Endometrial microvascular endothelial cells (primary cell): ENCODE results near the gene RAP1A. TPM values are rescaled to one million over a fixed set of nuclear protein-coding genes. Genes with fewer than 3 reads are reported as not detected.
"Not testable (repeated sequence)": the region's sequence is repeated elsewhere in the genome, so short reads cannot be mapped to it uniquely, and the experiment has no call there.

Source experiments
- in situ Hi-C: cut with HindIII; loops from 2 replicates; pipeline ENCODE4 v1.10.0; 2017; ENCODE audit warnings: low sequenced_read_pairs, low pct_unique_long_range_greater_than_20kb; ENCODE audit errors: inconsistent ontology term
- total RNA-seq: library from RNA; depleted of rRNA; stranded (reverse); fragments of >200 nt; gene quantifications from one replicate; pipeline ENCODE4 v1.2.3, GENCODE V29; 2015; ENCODE audit errors: inconsistent ontology term

The RAP1A gene
- total RNA-seq, 1 donor from 2014 or later: 61.4 TPM

GRCh38 chr1:111742292-111742691 is 122.7 kb downstream of the RAP1A start:
- in situ Hi-C loops: not testable (repeated sequence)

- in situ Hi-C loops: no loop called here
These were observed 123.5 kb downstream of the RAP1A start for GRCh38 chr1:111742938-111743549.

GRCh38 chr1:111743679-111744101 is 124.1 kb downstream of the RAP1A start:
- in situ Hi-C loops: no loop called here

- in situ Hi-C loops: no loop called here
These were observed 126.4 kb downstream of the RAP1A start for GRCh38 chr1:111745675-111746613.

- in situ Hi-C loops: no loop called here
These were observed 127.0 kb downstream of the RAP1A start for GRCh38 chr1:111746614-111746999.

DNA sequence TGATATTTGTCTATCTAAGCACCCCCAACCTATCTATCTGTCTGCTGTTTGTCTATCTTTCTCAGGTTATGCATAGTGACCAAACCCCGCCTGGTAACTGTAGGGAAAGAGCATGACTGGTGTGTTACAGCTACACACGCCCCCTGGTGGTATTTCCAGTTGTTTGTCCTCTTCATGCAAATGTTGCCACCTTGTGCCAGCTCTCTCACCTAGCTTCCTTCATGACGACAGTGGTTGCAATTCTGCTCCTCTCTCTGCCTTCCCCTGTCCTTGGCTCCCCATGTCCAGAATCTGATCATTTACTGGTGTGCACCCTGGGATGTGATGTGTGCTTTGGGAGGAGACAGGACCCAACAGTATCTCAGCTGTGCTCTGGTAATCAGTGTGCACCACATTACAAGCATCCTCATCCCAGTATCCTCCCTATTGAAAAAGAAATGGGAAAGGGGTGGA is 127.7 kb downstream of the RAP1A start:
- in situ Hi-C loops: no loop called here

- in situ Hi-C loops: no loop called here
These were observed 128.4 kb downstream of the RAP1A start for GRCh38 chr1:111747947-111748346.

GRCh38 chr1:111749628-111750027 is 130.0 kb downstream of the RAP1A start:
- in situ Hi-C loops: loop anchor here (25.0 kb wide), 1 partner anchor 262 kb away; no protein-coding TSS in a partner anchor

DNA sequence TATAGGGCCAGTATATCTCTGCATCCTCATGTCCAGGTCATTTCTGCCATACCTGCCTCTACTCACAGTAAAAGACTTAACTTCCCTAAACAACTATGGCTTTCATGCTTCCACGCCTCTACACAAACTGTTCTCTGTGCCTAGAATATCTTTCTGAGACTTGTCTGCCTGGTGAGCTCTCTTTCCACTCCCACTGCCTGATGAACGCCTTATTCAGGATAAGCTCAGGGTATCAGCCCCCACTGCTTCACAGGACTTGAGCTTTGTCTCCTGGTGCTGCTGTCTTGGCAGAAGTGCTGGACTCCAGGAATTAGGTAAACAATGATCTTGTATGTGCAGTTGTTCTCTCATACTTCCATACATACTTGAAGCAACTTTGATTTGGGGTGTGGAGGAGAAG is 131.3 kb downstream of the RAP1A start:
- in situ Hi-C loops: loop anchor here (25.0 kb wide), 1 partner anchor 264 kb away; no protein-coding TSS in a partner anchor

DNA sequence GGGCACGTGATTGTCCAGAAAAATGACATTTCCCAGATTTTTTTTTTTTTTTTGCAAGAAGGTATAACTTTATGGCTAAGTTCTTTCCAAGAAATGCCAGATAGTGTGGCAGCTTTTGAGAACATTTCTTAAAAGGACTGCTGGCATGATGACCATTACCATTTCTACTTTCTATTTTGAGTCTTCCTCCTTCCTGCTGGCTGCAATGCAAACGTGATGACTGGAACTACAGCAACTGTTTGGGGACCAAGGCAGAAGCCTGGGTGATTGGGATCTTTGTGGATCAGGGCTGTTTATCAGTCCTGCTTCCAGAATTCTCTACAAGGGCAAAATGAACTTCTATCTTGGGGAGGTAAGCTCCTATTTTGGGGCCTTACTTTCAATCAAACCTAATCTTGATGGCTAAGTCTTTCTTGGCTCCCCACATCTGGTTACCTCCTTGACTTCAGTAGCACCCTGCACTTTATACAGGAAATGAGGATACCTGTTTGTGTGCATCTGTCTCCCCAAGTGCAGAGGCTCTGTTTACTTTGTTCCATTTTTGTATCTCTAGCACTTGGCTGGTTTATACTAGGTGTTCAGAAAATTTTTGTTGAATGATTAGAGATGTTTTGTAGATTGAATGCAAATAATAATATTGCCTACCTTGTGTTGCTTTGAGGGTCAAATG is 132.5 kb downstream of the RAP1A start:
- in situ Hi-C loops: loop anchor here (25.0 kb wide), 1 partner anchor 265 kb away; no protein-coding TSS in a partner anchor

- in situ Hi-C loops: loop anchor here (25.0 kb wide), 1 partner anchor 268 kb away; no protein-coding TSS in a partner anchor
These were observed 135.4 kb downstream of the RAP1A start for GRCh38 chr1:111754984-111755330.

DNA sequence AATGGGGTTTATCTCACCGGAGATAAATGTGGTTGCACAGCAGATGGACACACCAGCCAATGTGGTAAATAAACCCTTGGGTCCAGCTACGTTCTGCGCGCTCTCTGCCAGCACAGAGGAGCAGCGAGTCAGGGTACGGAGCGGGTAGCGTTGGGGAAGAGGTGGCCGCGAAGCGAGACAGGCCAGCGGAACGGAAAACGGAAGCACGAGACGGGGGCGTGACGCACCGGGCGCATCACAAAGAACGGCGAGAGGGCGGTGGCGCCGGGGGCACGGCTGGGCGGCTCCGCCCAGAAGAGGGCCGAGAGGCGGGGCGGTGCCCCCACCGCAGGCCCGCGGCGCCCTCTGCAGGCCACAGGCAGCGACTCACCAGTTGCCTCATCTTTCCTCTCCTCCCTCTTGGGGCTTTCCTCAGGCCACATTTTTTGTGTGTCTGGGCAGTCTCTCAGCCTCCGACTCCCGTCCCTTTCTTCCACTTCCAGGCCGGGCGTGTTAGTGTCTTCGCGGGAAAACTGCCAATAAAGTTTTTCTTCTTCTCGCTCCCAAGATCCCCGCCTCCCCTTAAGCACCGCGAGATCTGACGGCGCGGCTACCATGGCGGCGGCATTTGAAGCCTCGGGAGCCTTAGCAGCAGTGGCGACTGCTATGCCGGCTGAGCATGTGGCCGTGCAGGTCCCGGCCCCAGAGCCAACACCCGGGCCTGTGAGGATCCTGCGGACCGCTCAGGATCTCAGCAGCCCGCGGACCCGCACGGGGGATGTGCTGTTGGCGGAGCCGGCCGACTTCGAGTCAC is 135.9 kb downstream of the RAP1A start, which contains the start of gene DDX20:
DDX20 (plus strand) TSS at position 571 of the 793 bp plus-strand sequence; CDS start at position 595, 24 bp downstream.
- in situ Hi-C loops: loop anchor here (25.0 kb wide), 1 partner anchor 268 kb away; no protein-coding TSS in a partner anchor

GRCh38 chr1:111756124-111756513 is 136.5 kb downstream of the RAP1A start:
- in situ Hi-C loops: loop anchor here (25.0 kb wide), 1 partner anchor 269 kb away; no protein-coding TSS in a partner anchor

DNA sequence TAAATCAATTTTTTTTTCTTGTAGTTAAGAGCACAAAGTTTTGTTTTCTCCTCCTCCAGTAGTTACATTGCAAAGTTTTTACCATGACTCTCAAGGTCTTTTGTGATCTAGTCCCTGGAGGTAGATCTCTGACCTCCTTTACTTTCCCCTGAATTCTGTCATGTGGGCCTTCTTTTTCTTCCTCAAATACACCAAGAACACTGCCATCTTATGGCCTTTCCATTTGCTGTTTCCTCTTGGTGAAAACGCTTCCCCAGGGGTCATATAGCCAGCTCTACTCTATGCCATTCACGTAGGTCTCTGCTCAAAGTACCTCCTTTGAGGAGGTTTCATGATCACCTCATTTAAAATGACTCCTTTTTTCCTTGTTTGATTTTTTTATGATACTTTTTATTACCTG is 138.8 kb downstream of the RAP1A start:
- in situ Hi-C loops: loop anchor here (25.0 kb wide), 1 partner anchor 271 kb away; no protein-coding TSS in a partner anchor

GRCh38 chr1:111761717-111762116 is 142.1 kb downstream of the RAP1A start:
- in situ Hi-C loops: loop anchor here (25.0 kb wide), 1 partner anchor 274 kb away; no protein-coding TSS in a partner anchor

DNA sequence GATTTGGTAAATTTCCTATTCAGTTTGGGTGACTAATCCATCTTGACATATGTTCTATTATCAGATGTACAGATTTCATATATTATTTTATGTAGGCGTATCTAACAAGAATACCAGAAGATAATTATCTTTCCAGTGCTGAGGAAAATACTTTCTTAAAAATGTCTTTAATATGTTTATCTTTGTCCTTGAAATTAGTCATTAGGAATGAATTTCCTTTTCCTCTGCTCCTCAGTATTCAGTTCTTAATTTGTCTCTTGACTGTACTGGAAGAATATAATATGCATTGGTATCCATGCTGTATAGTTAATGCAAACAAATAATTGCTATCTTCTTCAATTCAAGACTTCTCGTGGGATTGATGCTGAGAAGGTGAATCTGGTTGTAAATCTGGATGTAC is 142.7 kb downstream of the RAP1A start:
- in situ Hi-C loops: loop anchor here (25.0 kb wide), 1 partner anchor 275 kb away; no protein-coding TSS in a partner anchor
